GM18858 (cell line): ENCODE measurements around the gene MYO3B.

Experiments used
- ATAC-seq: cut with Tn5 transposase; IDR thresholded peaks from one replicate; pipeline ENCODE4 v1.9.1; 2021; ENCODE audit not compliant: unreplicated experiment

MYO3B gene

GRCh38 chr2:170235860-170236679 is 58.1 kb downstream of the MYO3B start:
- ATAC-seq = no peak

GRCh38 chr2:170236680-170237047 is 58.7 kb downstream of the MYO3B start:
- no peak for ATAC-seq

- no peak for ATAC-seq
These were observed 59.7 kb downstream of the MYO3B start for GRCh38 chr2:170237572-170238120.

- ATAC-seq = no peak
These were observed 60.8 kb downstream of the MYO3B start for GRCh38 chr2:170238776-170239175.

GRCh38 chr2:170240629-170241028 is 62.7 kb downstream of the MYO3B start:
- no peak for ATAC-seq

- ATAC-seq = no peak
These were observed 63.8 kb downstream of the MYO3B start for GRCh38 chr2:170241756-170242155.

- no peak for ATAC-seq
These were observed 65.3 kb downstream of the MYO3B start for GRCh38 chr2:170243118-170243837.

GRCh38 chr2:170243898-170244297 is 66.0 kb downstream of the MYO3B start:
- no peak for ATAC-seq

- no peak for ATAC-seq
These were observed 66.6 kb downstream of the MYO3B start for GRCh38 chr2:170244555-170244954.

- no peak for ATAC-seq
These were observed 67.4 kb downstream of the MYO3B start for GRCh38 chr2:170245312-170245711.

GRCh38 chr2:170247333-170247732 is 69.4 kb downstream of the MYO3B start:
- no peak for ATAC-seq

- ATAC-seq = no peak
These were observed 70.0 kb downstream of the MYO3B start for GRCh38 chr2:170247882-170248393.

- no peak for ATAC-seq
These were observed 70.8 kb downstream of the MYO3B start for GRCh38 chr2:170248574-170249393.

- ATAC-seq = no peak
These were observed 71.8 kb downstream of the MYO3B start for GRCh38 chr2:170249761-170250160.

- no peak for ATAC-seq
These were observed 72.6 kb downstream of the MYO3B start for GRCh38 chr2:170250584-170250983.

GRCh38 chr2:170252414-170252813 is 74.5 kb downstream of the MYO3B start:
- ATAC-seq = no peak

- ATAC-seq = no peak
These were observed 75.8 kb downstream of the MYO3B start for GRCh38 chr2:170253721-170254230.

GRCh38 chr2:170254293-170254732 is 76.4 kb downstream of the MYO3B start:
- no peak for ATAC-seq

GRCh38 chr2:170255137-170255536 is 77.2 kb downstream of the MYO3B start:
- no peak for ATAC-seq

- ATAC-seq = no peak
These were observed 78.0 kb downstream of the MYO3B start for GRCh38 chr2:170255971-170256370.

GRCh38 chr2:170258382-170258781 is 80.4 kb downstream of the MYO3B start:
- no peak for ATAC-seq
